Lower leg skin (tissue), 3 donors: ENCODE measurements around the gene TRIP11.
A peak's percentile ranks its signal among the peaks of the same experiment; 100 is the strongest.

Experiments
- CTCF ChIP-seq, 3 donors: fragments of 450-650 bp; IDR thresholded peaks; one replicate each; pipeline ENCODE4 v1.5.1; 2016; ENCODE audit warnings: antibody characterized with exemption in 3 of 3, mild to moderate bottlenecking in 3 of 3, moderate library complexity in 2 of 3
- POLR2A ChIP-seq, 2 donors: fragments of 450-650 bp; IDR thresholded peaks; one replicate each; pipeline ENCODE4 v1.6.1; 2016 to 2017; ENCODE audit warnings: antibody characterized with exemption in 2 of 2, mild to moderate bottlenecking in 1 of 2, moderate library complexity in 1 of 2

- no peak for TF ChIP-seq CTCF (IDR thresholded peaks at IDR 0.05)
- TF ChIP-seq POLR2A (IDR thresholded peaks at IDR 0.05): peak in 1 of 2 donors; percentile 11
Measured at GRCh38 chr14:92039719-92040430, at the start of gene TRIP11.
